ENCODE data around the gene EPAS1.

DNA sequence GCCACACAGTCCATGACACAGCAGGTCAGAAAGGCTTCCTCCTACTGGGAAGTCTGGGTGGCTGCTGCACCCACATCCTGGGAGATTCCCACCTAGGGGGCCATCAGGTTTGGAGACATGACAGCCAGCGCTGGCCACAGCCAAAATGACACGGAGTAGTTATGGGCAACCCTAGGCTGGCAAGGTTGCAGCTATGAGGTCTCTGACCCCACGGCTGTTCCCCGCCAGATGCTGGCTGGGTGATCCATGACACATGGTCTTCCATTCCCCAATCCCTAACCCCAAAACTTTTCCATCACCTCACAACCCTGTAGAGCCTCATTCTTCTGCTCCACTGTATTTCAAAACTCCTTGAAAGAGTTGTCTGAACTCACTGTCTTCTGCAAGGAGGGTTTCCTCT, 42.7 kb upstream of the EPAS1 start:
- TF ChIP-seq EZH2 (optimal IDR thresholded peaks at IDR 0.05; ENCODE audit: low read depth, low read length) (no peak), CTCF (IDR thresholded peaks at IDR 0.05; ENCODE audit: low read length) (no peak)

All from MM.1S (cell line).